ENCODE measurements around the gene SLC4A1.

Gene SLC4A1

DNA sequence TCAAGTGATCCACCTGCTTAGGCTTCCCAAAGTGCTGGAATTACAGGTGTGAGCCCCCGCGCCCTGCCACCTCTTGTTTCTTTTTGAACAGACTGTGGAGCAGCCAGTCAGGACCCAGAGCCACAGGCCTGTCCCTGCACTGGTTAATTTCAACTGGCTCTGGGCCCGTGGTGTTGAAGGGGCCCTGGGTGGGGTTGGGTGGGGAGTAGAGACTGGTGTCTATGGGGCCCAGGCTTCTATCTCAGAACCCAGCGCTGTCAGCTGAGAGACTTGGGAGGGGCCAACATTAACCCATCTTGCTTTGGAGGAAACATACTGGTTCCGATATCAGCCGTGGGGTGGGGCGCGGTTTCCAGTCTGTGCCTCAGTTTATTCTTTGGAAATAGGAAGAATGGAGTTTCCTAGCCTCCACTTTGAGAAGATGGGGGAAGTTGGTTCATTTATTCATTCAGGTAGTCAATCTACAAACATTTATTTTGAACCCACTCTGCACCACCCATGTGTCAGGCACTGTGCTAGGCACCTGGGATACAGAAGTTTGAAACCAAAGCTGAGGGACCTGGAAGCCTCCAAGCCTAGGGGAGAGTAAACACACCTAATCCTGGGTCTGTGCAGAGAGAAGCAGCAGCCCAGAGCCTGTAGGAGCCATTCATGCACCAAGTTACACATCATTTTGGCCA is 15.5 kb upstream of the SLC4A1 start:
- DNase-seq, result no peak

DNA sequence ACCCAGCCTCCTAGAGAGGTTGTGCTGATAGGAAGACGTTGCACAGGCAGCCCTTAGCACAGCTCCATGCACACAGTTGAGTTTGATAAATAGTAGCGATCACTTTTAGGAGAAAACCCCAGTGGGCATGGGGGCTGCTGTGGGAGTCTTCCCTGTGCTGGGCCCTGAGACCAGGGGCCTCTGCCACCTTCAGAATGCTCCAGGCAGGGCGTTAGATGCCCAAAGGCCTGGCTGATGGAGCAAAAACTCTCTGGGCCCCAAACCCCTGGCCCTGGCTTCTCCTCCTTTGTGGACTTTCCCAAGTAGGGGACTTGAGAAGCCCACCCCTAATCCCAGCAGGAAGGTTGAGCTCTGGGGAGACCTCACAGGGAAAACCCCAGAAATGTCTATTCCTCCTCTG is 14.3 kb upstream of the SLC4A1 start:
- no peak for DNase-seq

- no peak for DNase-seq
Observed at GRCh38 chr17:44281570-44281969, 13.6 kb upstream of the SLC4A1 start.

- DNase-seq, result no peak
Observed at GRCh38 chr17:44280392-44280937, 12.5 kb upstream of the SLC4A1 start.

DNA sequence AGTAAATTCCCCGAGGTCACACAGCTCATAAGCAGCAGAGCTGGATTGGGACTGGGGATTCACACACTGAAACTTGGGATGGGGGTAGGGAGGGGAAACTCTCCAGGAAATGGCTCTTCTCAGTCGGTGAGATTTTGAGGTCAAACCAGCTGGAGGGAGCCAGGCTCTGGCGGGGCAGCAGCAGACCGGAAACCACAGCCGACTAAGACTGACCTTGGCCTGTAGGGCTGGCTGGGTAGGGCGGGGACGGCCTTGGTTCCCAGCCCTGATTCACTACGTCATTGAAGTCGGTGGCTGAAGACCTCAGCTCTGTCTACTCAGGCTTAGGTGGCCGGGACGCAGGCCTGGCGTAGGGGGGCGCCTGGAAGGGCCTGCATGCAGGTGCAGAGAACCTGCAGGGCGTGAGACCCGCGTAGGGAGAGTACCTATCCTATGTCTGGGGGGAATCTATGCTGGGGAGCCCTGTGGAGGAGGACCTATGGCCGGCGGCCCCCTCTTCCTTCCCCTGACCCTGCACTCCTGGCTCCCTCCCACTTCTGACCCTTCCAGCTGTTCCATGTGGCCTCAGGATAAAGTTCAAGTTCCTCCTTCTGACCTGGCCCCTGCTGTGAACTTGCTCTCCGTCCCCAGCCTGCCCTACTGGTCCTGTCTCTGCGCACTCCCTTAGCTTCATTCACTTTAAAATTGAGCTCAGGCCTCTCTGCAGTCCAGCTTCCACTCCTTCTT is 11.9 kb upstream of the SLC4A1 start:
- no peak for DNase-seq

DNA sequence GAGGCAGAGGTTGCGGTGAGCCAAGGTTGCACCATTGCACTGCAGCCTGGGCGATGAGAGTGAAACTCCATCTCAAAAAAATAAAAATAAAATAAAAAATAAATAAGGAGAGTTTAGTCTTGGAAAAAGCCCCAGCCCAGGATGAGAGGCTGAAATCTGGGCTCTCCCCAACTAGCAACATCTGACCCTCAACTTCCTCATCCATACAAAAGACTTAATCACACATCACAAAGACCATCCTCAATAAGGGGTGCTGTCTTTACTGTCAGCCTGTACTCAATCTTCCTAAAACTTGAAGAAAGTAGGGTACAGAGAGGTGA is 11.4 kb upstream of the SLC4A1 start:
- no peak for DNase-seq

GRCh38 chr17:44277976-44278375 is 10.0 kb upstream of the SLC4A1 start:
- no peak for DNase-seq

DNA sequence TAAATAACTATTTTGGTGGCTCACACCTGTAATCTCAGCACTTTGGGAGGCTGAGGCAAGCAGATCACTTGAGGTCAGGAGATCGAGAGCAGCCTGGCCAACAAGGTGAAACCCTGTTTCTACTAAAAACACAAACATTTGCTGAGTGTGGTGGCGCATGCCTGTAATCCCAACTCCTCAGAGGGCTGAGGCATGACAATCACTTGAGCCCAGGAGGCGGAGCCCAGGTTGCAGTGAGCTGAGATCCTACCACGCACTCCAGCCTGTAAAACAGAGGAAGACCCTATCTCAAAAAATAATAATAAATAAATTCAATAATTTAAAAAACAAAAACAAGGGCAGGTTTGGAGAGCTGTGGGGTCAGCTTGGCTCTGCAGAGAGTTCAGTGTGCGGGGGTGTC is 5.7 kb upstream of the SLC4A1 start:
- no peak for DNase-seq

DNA sequence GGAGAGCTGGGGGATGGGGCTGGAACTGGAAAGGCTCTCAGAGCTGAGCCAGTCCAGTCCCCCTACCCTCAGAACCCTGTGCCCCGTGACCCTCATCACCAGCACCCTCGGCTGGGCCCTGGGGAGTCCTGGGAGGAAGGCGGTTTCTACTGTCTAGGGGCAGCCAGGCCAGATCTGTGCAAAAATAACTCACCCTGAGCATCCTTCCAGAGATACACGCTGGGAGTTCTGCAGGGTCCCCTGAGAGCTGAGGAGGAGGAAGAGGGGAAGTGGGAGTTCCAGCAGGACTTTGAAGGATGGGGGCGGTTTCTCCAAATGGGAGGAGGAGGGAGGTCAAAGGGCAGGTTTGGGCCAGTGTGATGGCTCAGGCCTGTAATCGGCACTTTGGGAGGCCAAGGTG is 5.0 kb upstream of the SLC4A1 start:
- DNase-seq, result no peak

GRCh38 chr17:44272321-44272951 is 4.5 kb upstream of the SLC4A1 start:
- DNase-seq, result no peak

- DNase-seq, result no peak
Observed at GRCh38 chr17:44269535-44270240, 1.8 kb upstream of the SLC4A1 start.

DNA sequence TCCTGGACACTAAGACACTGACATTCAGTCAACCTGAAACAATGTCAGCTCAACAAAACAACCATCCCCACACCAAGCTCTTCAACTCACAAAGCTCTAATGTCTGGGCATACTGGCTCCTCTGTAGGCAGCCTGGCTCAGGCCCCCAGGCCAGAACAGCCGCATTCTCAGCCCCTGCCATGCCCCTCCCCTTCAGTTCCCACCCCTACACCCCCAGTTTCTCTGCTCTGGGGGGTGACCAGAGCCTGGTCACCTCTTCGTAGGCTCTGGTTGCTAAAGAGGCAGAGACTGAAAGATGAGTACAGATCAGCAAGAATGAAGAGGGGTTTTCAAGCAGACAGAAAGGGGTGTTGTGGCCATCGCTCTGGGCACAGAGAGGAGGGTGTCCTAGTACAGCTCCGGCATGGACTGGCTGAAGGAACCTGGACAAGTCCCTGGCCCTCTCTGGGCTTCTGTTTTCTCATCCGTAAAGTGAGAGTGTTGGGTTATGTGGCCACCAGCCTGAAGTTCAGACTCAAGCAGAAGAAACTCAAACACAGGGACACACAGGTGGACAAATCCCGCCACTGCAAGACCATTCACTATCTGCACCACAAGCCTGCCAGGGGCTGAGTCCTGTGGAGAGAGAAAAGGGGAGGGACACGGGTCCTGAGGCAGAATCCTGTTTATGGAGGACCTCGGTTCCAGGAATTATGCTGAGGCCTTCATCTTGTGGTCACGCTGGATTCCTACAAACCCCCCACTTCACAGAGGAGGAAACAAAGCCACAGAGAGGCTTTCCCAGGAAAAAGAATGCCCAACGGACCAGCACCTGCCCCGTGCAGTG is 987 bp upstream of the SLC4A1 start:
- no peak for DNase-seq

GRCh38 chr17:44267165-44267455 is 825 bp downstream of the SLC4A1 start:
- DNase-seq, result no peak

DNA sequence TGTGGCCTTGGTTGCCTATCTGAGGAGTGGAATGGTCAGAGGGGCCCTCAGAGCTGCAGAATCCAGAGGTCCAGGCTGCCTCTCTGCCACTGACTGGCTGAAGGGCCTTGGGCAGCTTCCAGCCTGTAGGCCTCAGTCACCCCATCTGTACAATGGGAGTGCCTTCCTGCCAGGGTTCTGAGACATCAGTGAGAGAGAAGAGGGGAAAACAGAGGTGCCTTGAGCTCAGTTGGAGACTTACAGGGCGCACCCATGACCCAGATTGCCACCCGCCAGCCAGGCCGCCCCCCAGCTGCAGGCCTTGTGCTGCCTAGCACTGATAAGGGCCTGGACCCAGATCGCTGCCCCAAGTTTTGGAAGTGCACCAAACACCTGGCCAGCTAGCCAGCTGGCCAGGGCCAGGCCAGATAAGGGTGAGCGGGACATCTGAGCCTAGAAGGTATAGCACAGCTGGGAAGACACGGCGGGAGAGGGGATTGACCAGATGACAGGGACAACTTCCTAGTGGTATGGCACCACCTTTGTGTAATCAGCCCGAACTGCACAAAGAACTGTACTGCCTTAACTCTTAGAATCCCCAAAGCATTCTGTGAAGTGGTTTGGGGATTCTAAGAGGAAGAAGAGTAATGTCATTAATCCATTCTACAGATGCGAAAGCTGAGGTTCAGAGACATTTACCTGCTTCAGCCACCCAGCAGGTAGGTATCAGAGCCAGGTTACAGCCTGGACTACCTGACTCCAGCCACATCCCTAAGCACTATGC is 1.4 kb downstream of the SLC4A1 start:
- DNase-seq, result no peak

- no peak for DNase-seq
Observed at GRCh38 chr17:44263345-44263902, 4.5 kb downstream of the SLC4A1 start.

DNA sequence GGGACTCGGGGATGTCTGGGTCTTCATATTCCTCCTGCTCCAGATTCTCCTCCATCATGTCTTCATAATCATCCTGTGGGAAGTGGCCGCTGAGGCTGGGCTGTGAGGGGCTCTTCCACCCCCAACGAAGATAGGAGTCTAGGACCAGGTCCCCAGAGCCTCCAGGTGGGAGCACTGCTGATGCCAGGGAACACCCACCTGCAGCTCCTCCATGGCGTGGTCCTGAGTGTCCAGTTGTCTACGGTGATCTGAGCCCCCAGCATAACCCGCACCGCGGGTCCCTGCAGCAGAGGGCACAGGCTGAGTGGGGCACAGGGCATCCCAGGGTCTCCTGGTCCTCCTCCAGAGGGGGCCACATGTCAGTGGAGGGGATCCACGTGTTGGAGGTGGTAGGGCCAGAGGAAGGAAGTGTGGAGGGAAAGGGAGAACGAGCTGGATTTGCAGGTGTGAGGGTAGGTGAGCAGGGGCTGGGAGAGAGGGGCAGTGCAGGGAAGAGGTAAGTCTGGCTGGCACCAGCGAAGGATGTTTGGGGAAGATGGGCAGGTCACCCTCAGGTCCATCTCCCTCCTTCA is 5.2 kb downstream of the SLC4A1 start:
- no peak for DNase-seq

- DNase-seq, result no peak
Observed at GRCh38 chr17:44260296-44260695, 7.6 kb downstream of the SLC4A1 start.

DNA sequence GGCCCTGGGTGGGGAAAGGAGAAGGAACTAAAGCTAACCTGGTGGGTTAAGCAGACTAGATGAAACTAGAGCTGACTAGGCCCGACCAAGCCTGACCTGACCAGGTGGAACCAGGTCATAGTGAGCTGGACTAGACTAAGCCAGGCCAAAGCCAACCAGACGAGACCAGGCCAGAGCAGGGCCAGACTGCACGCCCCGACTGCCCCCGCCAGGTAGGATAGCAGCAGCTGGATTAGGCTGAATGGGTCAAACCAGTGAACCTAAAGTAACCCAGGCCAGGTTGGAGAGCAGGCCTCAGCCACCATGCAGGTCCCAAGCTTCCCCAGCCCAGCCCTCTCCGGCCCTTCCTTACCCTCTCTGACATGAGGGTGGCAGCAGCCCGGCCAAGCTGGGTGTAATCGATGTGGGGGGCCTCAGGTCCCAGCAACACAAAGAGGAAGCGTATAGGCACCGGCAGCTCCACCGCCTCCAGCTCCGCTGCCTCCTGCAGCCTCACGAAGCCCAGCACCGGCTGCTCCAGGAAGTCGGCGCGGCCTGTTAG is 9.1 kb downstream of the SLC4A1 start:
- no peak for DNase-seq

DNA sequence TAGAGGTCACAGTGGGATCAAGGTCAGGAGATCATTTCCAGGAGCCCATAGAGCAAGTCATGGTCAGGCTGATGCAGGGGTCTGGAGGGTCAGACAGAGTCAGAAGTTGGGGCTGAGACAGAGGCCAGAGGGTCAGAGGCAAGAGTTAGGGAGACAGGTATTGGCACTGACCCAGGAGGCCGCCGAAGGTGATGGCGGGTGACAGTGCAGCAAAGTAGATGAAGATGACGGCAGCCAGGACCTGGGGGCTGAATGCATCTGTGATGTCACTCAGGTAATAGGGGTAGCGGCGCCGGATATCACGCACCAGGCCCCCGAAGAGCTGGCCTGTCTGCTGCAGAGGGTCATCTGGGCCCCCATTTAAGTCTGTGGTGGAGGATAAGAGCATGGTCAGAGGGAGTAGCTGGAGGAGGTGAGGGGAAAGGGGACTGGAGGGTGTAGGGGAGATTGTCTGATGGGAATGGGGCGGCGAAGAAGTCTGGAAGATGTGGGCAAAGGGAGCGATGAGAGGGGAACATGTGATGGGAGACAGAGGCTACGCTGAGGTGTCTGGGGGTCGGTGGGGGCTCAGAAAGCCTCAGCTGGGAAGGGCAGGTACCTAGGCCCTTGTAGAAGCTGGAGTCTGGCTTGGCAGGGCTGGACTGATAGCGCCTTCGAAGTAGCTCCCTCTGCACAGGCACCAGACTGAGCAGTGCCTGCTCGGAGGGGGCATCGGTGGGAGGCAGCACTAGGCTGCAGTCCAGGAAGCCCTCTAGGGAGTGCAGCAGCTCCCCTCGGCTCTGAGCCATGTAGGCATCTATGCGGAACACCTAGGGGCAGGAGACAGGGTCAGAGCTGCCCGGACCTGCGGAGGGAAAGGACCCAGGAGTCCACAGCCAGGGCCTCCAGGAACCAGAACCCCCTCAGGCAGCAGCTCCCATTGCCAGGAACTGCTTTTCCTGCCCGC is 9.8 kb downstream of the SLC4A1 start:
- DNase-seq, result no peak

- no peak for DNase-seq
Observed at GRCh38 chr17:44256671-44257070, 11.3 kb downstream of the SLC4A1 start.

All from NCI-H1092 (cell line).